ENCODE data around the gene DCTN2. TPM values are rescaled to one million over a fixed set of nuclear protein-coding genes. Genes with fewer than 3 reads are reported as not detected.

Gene DCTN2
- total and polyA plus RNA-seq, 2 donors (not counting 3 experiments of a cell fraction or from before 2014, with no cell fraction given): 146 to 161 TPM

DNA sequence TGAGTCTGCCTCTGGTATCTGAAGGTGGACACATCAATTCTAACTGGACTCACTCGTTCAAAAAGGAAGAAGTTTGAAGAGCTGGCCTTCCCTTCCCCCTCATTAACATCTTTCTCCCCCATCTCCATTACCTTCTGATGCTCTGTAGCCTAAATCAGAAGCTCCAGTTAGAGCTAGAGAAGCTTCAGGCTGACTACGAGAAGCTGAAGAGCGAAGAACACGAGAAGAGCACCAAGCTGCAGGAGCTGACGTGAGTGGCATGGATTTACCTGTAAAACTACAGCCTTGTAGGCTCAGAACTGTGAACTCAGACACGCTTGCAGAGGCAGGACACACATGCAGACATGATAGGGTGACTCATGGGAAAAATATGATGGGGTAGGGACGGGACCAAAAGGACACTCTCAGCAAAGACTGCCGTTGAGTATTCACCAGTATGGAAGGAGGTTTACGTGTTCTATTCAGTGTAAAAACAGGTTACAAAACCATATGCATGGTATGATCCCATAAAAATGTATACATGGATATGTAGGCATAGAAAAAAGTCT lies 29.7 kb upstream of the DCTN2 start:
- POLR2A ChIA-PET: no interaction called here

More for the DNA sequence above, 29.7 kb upstream of the DCTN2 start:
- H4K20me1 ChIP-seq (replicated peaks; ENCODE audit: control insufficient read depth, extremely low read depth, insufficient read depth, low read length): no peaks in the 10 kb centered on the region
- H3K27ac ChIP-seq (ENCODE audit: insufficient read depth, low read depth, low read length): no peak overlapping the region
- CTCF ChIA-PET: interaction anchor here (0.6 to 2.6 kb wide), 2 partner anchors 8 to 19 kb away, joined by 3 to 21 read pairs; no protein-coding TSS in a partner anchor
- FAIRE-seq (no peak), DNase-seq (ENCODE audit: low read depth, low spot score) (no peak)
- no peaks in the 10 kb centered on the region for H3K79me2 ChIP-seq (ENCODE audit: control insufficient read depth, insufficient read depth, low read length)
- H3K4me1 ChIP-seq (ENCODE audit: control insufficient read depth, extremely low read depth, insufficient read depth, low read length): no peaks in the 10 kb centered on the region
- intact Hi-C loops (cut with micrococcal nuclease) (no loop called here), dilution Hi-C loops (cut with MboI; ENCODE audit: extremely low pct_ligation_motif_present, low sequenced_read_pairs) (no loop called here)
- no peak overlapping the region for H3K4me2 ChIP-seq (ENCODE audit: insufficient read depth, low read length)
- TF ChIP-seq, protein P1, sequence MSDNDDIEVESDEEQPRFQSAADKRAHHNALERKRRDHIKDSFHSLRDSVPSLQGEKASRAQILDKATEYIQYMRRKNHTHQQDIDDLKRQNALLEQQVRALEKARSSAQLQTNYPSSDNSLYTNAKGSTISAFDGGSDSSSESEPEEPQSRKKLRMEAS (IDR thresholded peaks at IDR 0.05; ENCODE audit: insufficient read depth, insufficient read length): no peak
- TF ChIP-seq CTCF (IDR thresholded peaks at IDR 0.05; ENCODE audit: extremely low read depth in 1 of 2, insufficient read depth in 1 of 2, low read depth in 1 of 2, low read length in 2 of 2) (no peak), GATA2 (IDR thresholded peaks at IDR 0.05; ENCODE audit: insufficient read depth, insufficient read length, low read depth, low read length) (no peak), POLR2A (IDR thresholded peaks at IDR 0.05; ENCODE audit: low read depth, low read length) (no peak), POLR2AphosphoS5 (IDR thresholded peaks at IDR 0.05; ENCODE audit: insufficient read depth, low read depth, low read length) (no peak), FOS (IDR thresholded peaks at IDR 0.05; ENCODE audit: borderline replicate concordance, insufficient read depth, low read length) (no peak), MYC (IDR thresholded peaks at IDR 0.05; ENCODE audit: low read depth, low read length) (no peak), EZH2 (IDR thresholded peaks at IDR 0.05; ENCODE audit: borderline replicate concordance, low read depth, low read length, severe bottlenecking) (no peak), JUN (IDR thresholded peaks at IDR 0.05; ENCODE audit: borderline replicate concordance, insufficient read depth, insufficient read length, low read depth) (no peak)
- no peak overlapping the region for H3K9ac ChIP-seq (replicated peaks; ENCODE audit: extremely low read depth, insufficient read depth, low read length)
- H3K27me3 ChIP-seq (ENCODE audit: control insufficient read depth in 2 of 2, insufficient read depth in 2 of 2, low read length in 2 of 2): peaks cover 6% of the 10 kb centered on the region in 2 experiments
- BruUV-seq (replicated peaks): no TSS peak
- H3K4me3 ChIP-seq (replicated peaks in 1 of 3; ENCODE audit: insufficient read depth in 1 of 3, low read depth in 1 of 3, low read length in 3 of 3): no peak overlapping the region
- H3K36me3 ChIP-seq (ENCODE audit: control insufficient read depth in 2 of 2, extremely low read depth in 1 of 2, insufficient read depth in 2 of 2, low read length in 2 of 2): no peaks in the 10 kb centered on the region
- H3K9me1 ChIP-seq (replicated peaks; ENCODE audit: control insufficient read depth, extremely low read depth, insufficient read depth, low read length): no peaks in the 10 kb centered on the region
- H3K9me3 ChIP-seq (replicated peaks; ENCODE audit: control insufficient read depth, insufficient read depth, low read length): no peaks in the 10 kb centered on the region
- no peak overlapping the region for H2AFZ ChIP-seq (ENCODE audit: low read depth, low read length)

Measured in endothelial cell of umbilical vein (primary cell).